Renal pelvis (tissue), 4 donors: Measurements from ENCODE around the gene DCDC1. TPM values are rescaled to one million over a fixed set of nuclear protein-coding genes. Genes with fewer than 3 reads are reported as not detected.
A peak's percentile ranks its signal among the peaks of the same experiment; 100 is the strongest.
"Not testable (repeated sequence)": the region's sequence is repeated elsewhere in the genome, so short reads cannot be mapped to it uniquely, and the experiment has no call there.

ENCODE experiments used
- DNase-seq: peaks from one replicate; pipeline ENCODE4 v3.0.0-alpha.2; 2013
- polyA plus RNA-seq, 3 donors: library from polyadenylated mRNA; unstranded; fragments of 120-200 nt; gene quantifications; one replicate each; pipeline ENCODE4 v1.2.1, GENCODE V29; 2013; ENCODE audit not compliant: insufficient read length in 3 of 3

Gene DCDC1
- polyA plus RNA-seq, 3 donors, result 3.5 to 6.3 (median 6.1) TPM

DNA sequence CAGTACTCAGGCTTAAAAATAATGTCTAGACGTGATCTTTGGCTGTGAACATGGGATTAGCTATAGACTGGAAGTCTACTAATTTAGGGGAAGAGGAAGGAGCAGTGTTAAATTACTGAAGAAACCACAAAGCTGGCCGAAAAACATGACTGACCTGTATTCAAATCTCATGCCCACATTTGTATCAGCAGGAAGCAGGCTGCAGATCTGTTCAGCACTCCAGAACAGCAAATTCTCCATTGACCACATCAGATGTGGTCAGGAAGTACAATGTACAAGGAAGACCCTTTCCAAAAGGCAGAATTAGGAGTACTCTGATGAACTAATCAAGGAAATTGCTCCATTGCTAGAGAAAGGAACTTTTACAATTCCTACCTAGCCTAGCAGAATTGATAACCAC, 31.7 kb downstream of the DCDC1 start:
- DNase-seq, result no peak

DNA sequence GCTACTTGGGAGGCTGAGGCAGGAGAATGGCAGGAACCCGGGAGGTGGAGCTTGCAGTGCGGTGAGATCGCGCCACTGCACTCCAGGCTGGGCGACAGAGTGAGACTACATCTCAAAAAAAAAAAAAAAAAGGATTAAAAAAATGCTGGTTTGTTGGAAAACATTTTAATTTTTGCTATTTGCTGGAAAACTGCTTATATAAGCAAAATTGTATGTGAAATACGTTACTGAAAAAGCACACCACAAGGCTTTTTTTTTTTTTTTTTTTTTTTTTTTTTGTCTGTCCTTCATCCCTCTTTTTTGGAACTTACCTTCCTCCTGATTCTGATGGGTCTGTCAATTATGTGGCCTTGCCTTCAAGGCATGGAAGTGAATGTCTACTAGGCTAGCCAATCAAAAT, 40.8 kb downstream of the DCDC1 start:
- no peak for DNase-seq

DNA sequence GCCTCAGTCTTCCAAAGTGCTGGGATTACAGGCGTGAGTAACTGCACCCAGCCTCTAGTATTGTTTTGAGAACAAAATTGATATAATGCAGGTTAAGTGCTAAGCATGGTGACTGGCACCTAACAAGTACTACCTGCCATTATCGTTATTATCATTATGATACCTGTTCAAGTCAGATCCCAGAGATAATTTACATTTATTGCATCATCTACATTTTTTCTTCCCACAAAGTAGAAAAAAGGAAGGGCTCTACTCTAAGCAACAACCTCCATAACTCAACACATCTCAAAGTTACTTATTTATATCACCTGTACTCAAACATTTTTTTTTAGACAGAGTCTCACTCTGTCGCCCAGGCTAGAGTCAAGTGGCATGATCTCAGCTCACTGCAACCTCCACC, 42.1 kb downstream of the DCDC1 start:
- DNase-seq, result no peak

DNA sequence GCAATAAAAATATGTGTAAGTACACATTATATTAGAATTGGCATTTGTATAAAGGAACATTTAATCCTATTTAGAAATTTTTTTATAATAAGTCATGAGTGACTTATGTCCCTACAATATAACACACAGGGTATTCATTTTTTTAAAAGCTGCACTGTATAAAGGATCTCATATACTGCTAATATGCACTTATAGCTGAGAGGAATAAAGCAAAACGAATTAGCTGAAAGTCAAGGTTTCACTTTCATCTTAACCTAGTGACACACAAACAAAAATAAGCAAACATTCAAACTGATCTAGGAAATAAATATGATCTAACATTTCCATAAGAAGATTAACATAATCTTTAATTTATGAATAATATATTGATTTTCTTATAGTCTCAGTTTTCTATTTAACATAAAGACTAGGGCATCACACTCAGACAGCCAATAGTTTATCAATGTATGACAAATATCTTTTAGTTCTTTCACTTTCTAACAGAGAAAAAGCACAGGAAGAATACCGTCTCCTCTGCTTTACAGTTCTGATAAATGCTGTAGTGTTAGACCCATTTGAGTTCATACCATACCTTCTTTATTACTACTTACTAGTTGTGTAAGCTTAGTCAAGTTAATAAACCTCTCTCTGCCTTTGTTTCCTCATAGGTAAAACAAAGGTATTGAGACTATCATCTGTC, 42.9 kb downstream of the DCDC1 start:
- DNase-seq, result no peak

DNA sequence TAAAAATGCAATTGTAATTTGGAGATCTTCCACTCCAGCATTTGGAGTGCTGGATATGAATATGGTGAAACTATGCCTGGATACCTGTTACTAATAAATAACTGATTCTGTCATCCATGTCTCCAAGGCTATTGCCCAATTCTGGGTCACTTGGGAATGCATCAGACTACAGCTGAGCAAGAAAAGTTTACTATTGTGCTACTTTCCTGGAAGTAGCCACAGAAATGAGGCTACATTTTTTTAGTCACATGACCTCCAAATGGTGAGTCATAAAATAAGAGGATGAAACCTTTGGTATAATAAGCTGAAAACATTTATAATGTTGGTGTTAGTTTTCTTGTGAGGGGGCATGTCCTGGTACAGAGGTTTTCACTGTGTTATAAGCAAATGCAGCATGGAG, 44.4 kb downstream of the DCDC1 start:
- DNase-seq, result no peak

DNA sequence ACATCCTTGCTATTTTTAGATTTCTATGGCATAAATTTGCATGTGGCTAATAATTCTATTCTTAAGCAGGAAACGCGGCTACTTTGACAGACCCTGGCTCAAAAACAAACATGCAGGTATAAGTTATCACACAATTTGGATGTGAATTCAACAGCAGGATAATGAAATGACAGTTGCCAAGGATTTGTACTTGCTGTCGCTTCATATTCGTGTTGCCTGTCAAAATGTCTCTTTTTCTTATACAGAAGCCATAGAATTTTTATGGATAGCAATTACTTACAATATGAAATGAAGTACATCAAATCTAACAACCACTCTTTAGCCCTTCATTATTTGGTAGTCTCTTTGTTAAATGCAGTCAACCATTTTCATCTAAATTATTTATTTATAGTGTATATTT, 46.4 kb downstream of the DCDC1 start:
- no peak for DNase-seq

DNA sequence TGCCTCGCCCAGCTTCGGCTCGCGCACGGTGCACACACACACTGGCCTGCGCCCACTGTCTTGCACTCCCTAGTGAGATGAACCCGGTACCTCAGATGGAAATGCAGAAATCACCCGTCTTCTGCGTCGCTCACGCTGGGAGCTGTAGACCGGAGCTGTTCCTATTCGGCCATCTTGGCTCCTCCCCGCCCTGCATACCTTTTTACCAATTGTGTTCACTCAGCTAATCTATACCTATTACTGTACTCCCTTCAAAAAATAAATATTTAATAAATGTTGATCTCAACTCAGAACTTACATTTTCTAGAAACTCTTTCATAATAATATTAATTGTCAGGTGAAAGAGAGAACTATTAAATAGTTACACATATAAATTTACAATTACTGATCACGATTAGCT, 48.0 kb downstream of the DCDC1 start:
- DNase-seq, result not testable (repeated sequence)

DNA sequence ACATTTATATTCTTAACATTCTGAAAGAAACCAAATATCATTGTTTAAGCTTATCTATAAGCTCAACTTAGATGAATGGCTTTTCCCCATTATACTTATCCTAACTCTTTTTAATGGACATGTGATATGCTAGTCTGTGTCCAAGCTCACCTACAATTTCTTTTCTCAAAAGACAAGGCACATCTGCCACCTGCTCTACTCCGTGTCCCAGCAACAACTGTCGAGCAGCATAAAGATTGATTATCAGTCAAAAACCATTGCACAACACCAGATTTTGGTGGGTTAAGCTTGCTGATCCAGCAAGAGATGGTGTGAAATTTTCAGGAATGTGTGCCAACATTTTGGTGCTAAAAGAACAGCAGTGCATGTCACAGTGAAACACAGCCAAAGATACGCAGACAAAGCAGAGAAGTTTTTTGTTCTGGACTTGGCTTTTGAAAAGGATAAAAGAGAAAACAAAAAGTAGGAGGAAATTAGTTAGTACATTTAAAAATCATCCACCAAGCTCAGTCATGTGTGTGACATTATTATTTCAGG, 65.8 kb downstream of the DCDC1 start:
- no peak for DNase-seq

DNA sequence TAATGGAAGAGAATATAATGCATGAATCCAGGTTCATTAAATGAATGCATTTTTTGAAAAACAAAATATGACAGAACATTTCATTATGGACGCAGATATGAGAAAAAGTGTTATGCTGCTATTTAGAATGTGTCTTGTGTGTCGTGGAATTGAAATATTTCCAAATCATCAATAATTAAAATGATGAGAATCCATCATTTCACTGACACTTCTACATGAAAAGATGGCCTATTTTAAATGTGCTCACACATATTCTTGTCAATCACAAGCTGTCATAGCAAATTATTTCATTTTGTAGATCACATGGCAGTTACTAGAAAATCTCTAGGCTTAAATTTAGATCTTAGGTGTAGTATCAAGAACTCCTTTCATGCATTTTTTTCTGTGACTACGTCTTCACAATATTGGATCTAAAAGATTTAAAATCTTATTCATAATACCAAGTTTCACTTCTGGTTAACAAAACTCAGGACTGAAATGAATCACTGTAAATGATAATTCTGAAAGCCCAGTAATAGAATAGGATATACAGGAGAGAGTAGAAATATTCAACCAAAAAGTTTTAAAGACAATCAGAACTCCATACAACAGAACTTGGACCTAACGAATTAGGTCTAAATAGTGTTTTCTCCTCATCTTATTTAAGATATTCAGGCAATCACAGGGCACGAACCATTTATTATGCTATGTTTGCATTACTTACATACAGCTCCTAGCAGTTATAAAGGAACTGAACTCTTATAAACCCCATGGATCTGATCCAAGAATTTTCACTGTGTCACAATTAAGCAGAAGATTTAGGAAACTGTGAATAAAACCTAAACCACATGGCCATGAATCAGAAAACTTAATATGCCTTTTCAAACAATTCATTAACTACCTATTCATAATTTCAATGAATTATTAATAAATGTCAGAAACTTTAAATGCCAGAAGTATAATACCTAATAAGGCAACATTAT, 67.7 kb downstream of the DCDC1 start:
- DNase-seq, result no peak

DNA sequence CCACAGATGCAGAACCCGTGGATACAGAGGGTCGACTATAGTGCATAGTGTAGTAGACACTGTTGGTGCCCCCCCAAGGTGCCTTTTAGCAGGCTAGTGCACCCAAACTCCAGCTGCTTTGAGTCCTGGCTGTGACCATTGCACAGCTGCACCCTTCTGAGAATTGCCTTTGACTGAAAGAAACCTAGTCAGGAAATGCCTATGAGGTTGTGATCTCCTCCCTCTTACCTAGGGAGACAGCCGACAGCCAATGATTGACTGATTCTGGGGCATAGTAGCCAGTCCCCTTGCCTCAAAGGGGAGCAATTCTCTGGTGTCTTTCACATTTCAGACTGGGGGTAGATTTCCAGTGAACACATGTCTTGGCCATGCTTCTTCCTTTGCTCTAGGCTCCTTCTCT, 74.2 kb downstream of the DCDC1 start:
- DNase-seq, result no peak

DNA sequence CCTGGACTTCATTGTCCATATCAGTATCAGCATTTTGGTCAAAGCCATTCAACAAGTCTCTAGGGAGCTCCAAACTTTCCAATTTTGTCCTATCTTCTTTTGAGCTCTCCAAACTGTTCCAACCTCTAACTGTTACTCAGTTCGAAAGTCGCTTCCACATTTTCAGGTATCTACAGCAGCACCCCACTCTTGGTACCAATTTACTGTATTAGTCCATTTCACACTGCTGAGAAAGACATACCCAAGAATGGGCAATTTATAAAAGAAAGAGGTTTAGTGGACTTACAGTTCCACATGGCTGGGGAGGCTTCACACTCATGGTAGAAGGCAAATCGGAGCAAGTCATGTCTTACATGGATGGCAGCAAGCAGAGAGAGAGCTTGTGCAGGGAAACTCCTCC, 96.0 kb downstream of the DCDC1 start:
- not testable (repeated sequence) for DNase-seq

DNA sequence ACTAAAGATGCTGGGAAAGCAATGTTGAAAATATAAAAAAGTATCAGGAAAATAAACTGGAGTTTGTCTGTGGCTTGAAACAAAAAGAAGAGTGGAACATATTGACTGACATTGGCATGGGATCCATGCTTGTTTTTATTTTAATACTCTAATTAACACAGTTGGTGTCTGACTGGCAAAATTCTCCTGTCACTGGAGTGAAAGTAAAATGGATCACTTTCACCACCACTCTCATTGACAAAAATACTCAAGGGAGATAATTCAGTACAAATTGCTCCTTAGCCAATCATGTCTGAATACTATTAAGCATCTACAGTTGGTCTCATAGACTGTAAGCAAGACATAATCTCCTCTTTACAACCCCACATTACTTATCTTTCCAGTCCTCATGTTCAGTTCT, 101.8 kb downstream of the DCDC1 start:
- no peak for DNase-seq

DNA sequence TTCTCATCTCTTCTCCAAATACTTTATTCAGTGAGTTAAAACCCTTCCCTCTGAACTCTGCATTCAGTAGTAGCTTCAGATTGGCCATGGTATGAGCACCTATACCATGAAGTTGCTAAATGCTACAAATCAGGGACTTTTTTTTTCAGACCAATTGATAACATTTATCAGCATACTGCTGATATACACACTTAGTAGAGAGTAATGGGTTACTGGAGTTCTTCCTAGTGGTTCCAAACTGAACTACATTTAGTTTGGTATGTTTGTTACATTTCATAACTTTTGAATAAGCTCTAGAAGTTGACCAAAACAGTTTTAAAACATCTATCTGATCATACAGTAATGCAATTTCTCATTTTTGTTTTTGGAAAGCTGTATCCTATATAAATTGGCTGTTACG, 104.7 kb downstream of the DCDC1 start:
- no peak for DNase-seq

DNA sequence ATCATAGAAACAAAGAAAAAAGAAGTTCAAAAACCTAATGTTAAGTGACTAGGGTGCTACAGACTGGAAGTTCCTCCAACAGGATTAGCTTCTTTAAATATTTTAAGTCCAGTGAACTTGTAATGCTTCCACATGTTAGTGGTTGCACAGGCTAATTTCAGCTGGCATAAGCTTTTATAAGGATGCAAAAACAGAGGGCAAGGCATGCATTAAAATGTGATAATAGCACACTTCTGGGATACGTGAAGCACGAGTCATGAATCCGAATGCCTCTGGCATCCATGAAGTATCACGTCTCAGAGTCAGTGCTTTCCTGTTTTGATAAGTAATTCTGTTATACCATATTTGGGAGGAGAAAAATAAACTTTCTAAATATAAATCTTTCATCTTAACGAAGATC, 106.8 kb downstream of the DCDC1 start:
- DNase-seq, result no peak

DNA sequence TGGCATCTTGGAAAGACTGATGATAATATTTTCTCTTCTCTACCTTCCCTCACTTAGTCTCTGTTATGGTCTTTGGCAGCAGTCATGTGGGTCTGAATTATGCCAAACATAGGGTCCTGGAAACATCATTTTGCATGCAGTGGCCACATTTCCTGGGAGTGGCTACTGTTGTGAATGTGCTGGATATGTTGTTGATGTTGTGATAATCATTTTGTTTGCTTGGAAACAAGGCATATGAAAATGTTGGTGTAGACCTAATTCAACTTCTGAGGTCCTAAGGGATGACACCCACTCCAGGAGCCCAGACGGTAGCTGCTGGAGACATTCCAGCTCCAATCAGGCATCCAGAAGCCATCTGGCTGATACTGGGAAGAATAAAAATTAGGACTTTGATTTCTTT, 109.7 kb downstream of the DCDC1 start:
- no peak for DNase-seq

DNA sequence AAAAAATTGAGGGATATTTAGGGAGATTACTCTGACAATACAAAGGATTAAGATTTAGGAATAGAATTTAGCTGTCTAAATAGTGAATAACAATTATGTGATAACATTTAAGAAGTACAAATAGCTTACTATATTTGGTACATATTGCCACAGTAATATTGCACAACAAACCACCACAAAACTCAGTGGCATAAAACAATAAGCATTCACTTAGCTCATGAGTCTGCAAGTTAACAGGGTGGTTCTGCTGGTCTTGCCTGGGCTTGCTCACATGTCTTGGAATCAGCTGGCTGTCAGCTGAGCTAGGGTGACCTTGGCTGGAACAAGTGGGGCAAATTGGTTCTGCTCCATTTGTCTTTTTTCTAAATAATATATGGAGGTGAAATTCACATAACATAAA, 115.1 kb downstream of the DCDC1 start:
- no peak for DNase-seq

DNA sequence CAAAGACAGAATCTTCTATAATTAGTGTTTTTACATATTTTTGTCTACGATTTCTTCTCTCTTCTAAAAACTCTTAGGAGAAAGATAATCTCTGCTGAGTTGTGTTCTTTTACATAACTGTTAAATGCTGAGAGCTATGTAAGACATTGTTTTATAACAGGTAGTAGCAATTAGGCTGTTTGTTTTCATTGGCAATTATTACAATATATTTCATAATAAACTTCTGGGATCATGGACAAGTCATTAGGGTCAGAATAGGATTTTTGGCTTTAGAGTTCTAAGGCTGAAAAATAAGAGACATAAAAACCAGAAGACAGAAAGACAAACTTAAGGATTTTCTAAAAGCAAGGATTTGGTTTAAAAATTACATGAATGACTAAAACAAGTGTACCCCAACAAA, 120.8 kb downstream of the DCDC1 start:
- DNase-seq, result no peak

DNA sequence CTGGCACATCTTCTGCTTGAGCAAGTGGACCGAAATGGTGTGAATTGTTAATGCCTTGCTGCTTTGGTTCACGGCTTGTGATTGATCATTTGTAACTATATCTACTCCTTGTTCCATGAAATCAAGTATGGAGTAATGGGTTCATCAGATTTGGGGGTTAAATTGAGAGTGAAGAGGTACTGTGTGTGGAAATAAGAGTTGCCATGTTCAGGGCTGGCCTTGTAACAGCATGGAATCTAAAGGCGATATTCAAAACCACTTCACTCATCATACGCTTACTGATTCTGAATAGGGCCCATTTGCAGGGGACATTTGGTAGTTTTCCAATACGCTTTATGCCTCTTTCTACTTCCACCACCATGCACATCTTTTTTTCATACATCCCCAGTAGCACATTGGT, 122.2 kb downstream of the DCDC1 start:
- DNase-seq, result no peak

DNA sequence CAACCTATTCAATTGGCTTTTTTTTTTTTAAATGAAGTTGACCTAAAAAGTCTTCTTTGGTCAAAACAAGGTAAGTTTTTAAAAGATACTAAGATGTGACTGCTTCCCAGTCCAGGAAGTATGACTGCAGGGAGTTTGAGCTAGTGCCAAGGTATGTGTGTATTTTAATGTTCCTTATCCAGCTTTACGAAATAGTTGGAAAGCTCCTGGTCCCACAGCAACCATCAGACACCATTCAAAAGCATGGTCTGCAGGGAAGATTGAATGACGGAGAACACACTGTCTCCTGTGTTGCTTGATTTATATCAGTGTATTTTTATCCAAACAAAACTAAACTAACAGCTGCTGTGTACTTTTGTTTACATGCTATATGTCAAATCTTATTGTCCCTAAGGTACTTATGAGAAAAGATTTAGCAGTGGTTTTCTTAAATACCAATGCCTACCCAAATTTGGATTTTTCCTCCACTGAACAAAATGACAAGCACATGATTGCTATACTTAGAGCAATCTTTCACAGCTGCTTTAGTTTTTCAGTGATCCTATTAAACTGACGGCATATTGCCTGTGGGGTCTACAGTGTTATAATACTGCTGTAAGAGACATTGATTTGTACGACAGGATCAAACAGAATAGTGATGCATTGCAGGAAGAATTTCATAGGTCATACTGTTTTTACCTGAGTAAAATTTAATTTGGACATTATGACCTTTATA, 122.9 kb downstream of the DCDC1 start:
- no peak for DNase-seq

DNA sequence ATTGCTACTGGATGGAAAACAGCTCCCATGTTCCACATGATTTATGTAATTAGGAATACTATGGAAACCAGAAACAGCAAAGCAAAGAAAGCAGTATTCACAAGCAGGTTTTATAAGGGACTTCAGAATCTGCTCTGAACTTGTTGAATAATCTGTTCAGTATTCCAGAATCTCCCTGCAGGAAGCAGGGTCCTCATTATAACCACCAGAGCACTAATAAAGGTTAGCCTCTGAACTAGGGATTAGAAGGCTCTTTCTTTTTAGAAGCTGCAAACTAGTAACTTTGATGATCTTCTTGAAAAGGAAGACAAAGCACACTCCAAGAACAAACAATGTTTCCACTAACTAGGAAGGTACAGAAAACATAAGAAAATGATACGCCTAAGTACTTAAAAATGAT, 125.8 kb downstream of the DCDC1 start:
- no peak for DNase-seq

DNA sequence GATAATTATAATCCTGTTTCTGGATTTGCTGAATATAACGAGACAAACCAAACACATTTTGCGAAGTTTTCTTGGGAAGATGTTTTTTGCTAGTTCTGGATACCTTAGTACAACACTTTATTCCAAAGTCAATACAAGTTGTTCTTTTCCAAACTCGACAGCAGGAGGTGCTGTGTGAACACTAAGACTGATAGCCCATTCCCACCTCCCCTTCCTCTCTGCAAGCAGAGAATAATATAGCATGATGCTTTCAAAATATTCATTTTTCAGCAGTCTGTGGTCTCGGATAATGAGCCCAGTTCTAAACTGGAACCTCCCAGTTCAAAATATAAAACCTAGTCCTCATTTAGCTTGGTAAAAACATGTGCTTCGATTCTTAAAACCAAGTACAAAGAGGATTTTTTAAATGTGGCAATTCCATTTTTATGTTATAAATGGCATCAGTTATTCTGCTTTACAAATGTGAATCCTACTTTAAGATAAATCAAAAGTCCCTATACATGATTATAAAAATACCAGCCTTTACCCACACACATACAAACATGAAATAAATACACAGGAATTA, 129.1 kb downstream of the DCDC1 start:
- DNase-seq, result peak; percentile 51
